Eye (tissue), 1 donor: Measurements from ENCODE around the gene ZNF354C.

Source experiments
- DNase-seq: peaks from one replicate; pipeline ENCODE4 v3.0.0-alpha.2; 2015

ZNF354C gene

GRCh38 chr5:179129607-179130071 is 69.5 kb downstream of the ZNF354C start:
- no peak for DNase-seq

GRCh38 chr5:179130101-179130681 is 70.0 kb downstream of the ZNF354C start:
- DNase-seq: no peak

- DNase-seq: no peak
These were observed 71.2 kb downstream of the ZNF354C start for GRCh38 chr5:179131321-179131835.

GRCh38 chr5:179131886-179132585 is 71.9 kb downstream of the ZNF354C start:
- DNase-seq: no peak

- no peak for DNase-seq
These were observed 72.6 kb downstream of the ZNF354C start for GRCh38 chr5:179132586-179133355.
